Subcutaneous abdominal adipose tissue (tissue), 5 donors: Measurements from ENCODE around the gene DCTN2.

Source experiments
- H3K27ac ChIP-seq: one replicate; pipeline ENCODE4 v1.7.0; 2013; ENCODE audit warnings: low read depth, mild to moderate bottlenecking, inconsistent platforms, low read length, moderate library complexity
- H3K27me3 ChIP-seq, 5 donors: one replicate each; pipeline ENCODE4 v1.7.0; 2013; ENCODE audit warnings: low read length in 5 of 5, inconsistent platforms in 1 of 5; ENCODE audit not compliant: control insufficient read depth in 5 of 5, insufficient read depth in 4 of 5
- H3K36me3 ChIP-seq, 5 donors: one replicate each; pipeline ENCODE4 v1.7.0; 2013; ENCODE audit warnings: low read length in 5 of 5; ENCODE audit not compliant: control insufficient read depth in 5 of 5, insufficient read depth in 5 of 5
- H3K4me1 ChIP-seq, 5 donors: one replicate each; pipeline ENCODE4 v1.7.0; 2013; ENCODE audit warnings: low read length in 5 of 5, mild to moderate bottlenecking in 3 of 5, moderate library complexity in 1 of 5; ENCODE audit not compliant: control insufficient read depth in 5 of 5, insufficient read depth in 5 of 5
- H3K4me3 ChIP-seq, 5 donors: one replicate each; pipeline ENCODE4 v1.7.0; 2013; ENCODE audit warnings: low read length in 5 of 5, low read depth in 1 of 5
- H3K9ac ChIP-seq, 5 donors: one replicate each; pipeline ENCODE4 v1.7.0; 2013; ENCODE audit warnings: low read length in 5 of 5, mild to moderate bottlenecking in 4 of 5, moderate library complexity in 3 of 5
- H3K9me3 ChIP-seq, 5 donors: one replicate each; pipeline ENCODE4 v1.7.0; 2013; ENCODE audit warnings: low read length in 5 of 5; ENCODE audit not compliant: control insufficient read depth in 5 of 5
- donor health status: healthy.
- donor health status: healthy.
- donor health status: healthy.
- donor health status: healthy.
- donor health status: healthy.

Gene DCTN2

GRCh38 chr12:57550641-57551549 lies 3.9 kb upstream of the DCTN2 start:
- Histone ChIP-seq H3K36me3 (no peaks in the 10 kb centered on the region), H3K27ac (no peak overlapping the region), H3K27me3 (peaks cover 17 to 42% (median 32%) of the 10 kb centered on the region in 5 donors), H3K4me1 (peaks cover 6 to 20% (median 17%) of the 10 kb centered on the region in 5 donors), H3K9me3 (no peaks in the 10 kb centered on the region), H3K4me3 (no peak overlapping the region), H3K9ac (no peak overlapping the region)

- Histone ChIP-seq H3K9ac (peak within 1 kb of the TSS in 1 of 5 donors; percentile 23), H3K4me1 (peaks cover 7 to 26% (median 23%) of the 10 kb centered on the region in 5 donors), H3K27ac (no peak within 1 kb of the TSS), H3K27me3 (peaks cover 17 to 42% (median 32%) of the 10 kb centered on the region in 5 donors), H3K36me3 (no peaks in the 10 kb centered on the region), H3K9me3 (no peaks in the 10 kb centered on the region), H3K4me3 (peak within 1 kb of the TSS in 3 of 5 donors; percentile 31 to 54 (median 36))
These were observed 3.1 kb upstream of the DCTN2 start, which contains the start of gene KIF5A for GRCh38 chr12:57549909-57550640. Gene KIF5A (plus strand): TSS chr12:57550044. CDS start chr12:57550272, 228 bp downstream.

GRCh38 chr12:57549203-57549908 lies 2.4 kb upstream of the DCTN2 start:
- Histone ChIP-seq H3K36me3 (no peaks in the 10 kb centered on the region), H3K27me3 (peaks cover 17 to 36% (median 32%) of the 10 kb centered on the region in 5 donors), H3K9me3 (no peaks in the 10 kb centered on the region), H3K9ac (no peak overlapping the region), H3K27ac (no peak overlapping the region), H3K4me3 (peak overlapping the region in 1 of 5 donors; percentile 54), H3K4me1 (peaks cover 7 to 32% (median 25%) of the 10 kb centered on the region in 5 donors)

GRCh38 chr12:57548488-57548887 lies 1.5 kb upstream of the DCTN2 start:
- Histone ChIP-seq H3K9ac (no peak overlapping the region), H3K4me3 (no peak overlapping the region), H3K27ac (no peak overlapping the region), H3K4me1 (peaks cover 7 to 37% (median 32%) of the 10 kb centered on the region in 5 donors), H3K9me3 (no peaks in the 10 kb centered on the region), H3K36me3 (peaks cover 0 to 2% (median 0%) of the 10 kb centered on the region in 5 donors), H3K27me3 (peaks cover 17 to 35% (median 32%) of the 10 kb centered on the region in 5 donors)

- peaks cover 0 to 2% (median 0%) of the 10 kb centered on the region in 5 donors for H3K36me3 ChIP-seq
These were observed 972 bp upstream of the DCTN2 start for GRCh38 chr12:57548013-57548315.

GRCh38 chr12:57547288-57548012 lies 458 bp upstream of the DCTN2 start:
- Histone ChIP-seq H3K9ac (peak overlapping the region in 4 of 5 donors; percentile 43 to 91 (median 90)), H3K36me3 (peaks cover 0 to 3% (median 2%) of the 10 kb centered on the region in 5 donors), H3K27me3 (peaks cover 17 to 29% (median 25%) of the 10 kb centered on the region in 5 donors), H3K27ac (peak overlapping the region; percentile 72), H3K9me3 (no peaks in the 10 kb centered on the region), H3K4me1 (peaks cover 7 to 39% (median 32%) of the 10 kb centered on the region in 5 donors), H3K4me3 (peak overlapping the region; percentile 28 to 90 (median 86))

More at GRCh38 chr12:57548013-57548315, 972 bp upstream of the DCTN2 start:
- Histone ChIP-seq H3K27ac (no peak overlapping the region), H3K9me3 (no peaks in the 10 kb centered on the region), H3K4me1 (peaks cover 7 to 39% (median 32%) of the 10 kb centered on the region in 5 donors), H3K9ac (no peak overlapping the region), H3K4me3 (no peak overlapping the region), H3K27me3 (peaks cover 17 to 32% (median 28%) of the 10 kb centered on the region in 5 donors)

- Histone ChIP-seq H3K4me1 (peaks cover 7 to 39% (median 32%) of the 10 kb centered on the region in 5 donors), H3K9me3 (no peaks in the 10 kb centered on the region), H3K9ac (peak overlapping the region; percentile 84 to 96 (median 90)), H3K27me3 (peaks cover 17 to 25% (median 20%) of the 10 kb centered on the region in 5 donors), H3K27ac (peak overlapping the region; percentile 72), H3K4me3 (peak overlapping the region; percentile 83 to 90 (median 87)), H3K36me3 (peaks cover 0 to 14% (median 10%) of the 10 kb centered on the region in 5 donors)
These were observed 1.1 kb downstream of the DCTN2 start for GRCh38 chr12:57545809-57546437.

GRCh38 chr12:57543581-57543980 lies 3.4 kb downstream of the DCTN2 start:
- Histone ChIP-seq H3K4me3 (no peak overlapping the region), H3K27me3 (peaks cover 0 to 2% (median 0%) of the 10 kb centered on the region in 5 donors), H3K36me3 (peaks cover 0 to 36% (median 22%) of the 10 kb centered on the region in 5 donors), H3K4me1 (peaks cover 7 to 34% (median 25%) of the 10 kb centered on the region in 5 donors), H3K27ac (no peak overlapping the region), H3K9ac (peak overlapping the region in 2 of 5 donors; percentile 14 to 25), H3K9me3 (no peaks in the 10 kb centered on the region)
